CD4-positive, alpha-beta T cell treated with Interleukin-6 for 4 hours (primary cell): ENCODE data around the gene CACNA1S.

Source experiments
- DNase-seq: peaks from one replicate; pipeline ENCODE4 v3.0.0-alpha.2; 2020; ENCODE audit warnings: mixed read lengths

Gene CACNA1S

DNA sequence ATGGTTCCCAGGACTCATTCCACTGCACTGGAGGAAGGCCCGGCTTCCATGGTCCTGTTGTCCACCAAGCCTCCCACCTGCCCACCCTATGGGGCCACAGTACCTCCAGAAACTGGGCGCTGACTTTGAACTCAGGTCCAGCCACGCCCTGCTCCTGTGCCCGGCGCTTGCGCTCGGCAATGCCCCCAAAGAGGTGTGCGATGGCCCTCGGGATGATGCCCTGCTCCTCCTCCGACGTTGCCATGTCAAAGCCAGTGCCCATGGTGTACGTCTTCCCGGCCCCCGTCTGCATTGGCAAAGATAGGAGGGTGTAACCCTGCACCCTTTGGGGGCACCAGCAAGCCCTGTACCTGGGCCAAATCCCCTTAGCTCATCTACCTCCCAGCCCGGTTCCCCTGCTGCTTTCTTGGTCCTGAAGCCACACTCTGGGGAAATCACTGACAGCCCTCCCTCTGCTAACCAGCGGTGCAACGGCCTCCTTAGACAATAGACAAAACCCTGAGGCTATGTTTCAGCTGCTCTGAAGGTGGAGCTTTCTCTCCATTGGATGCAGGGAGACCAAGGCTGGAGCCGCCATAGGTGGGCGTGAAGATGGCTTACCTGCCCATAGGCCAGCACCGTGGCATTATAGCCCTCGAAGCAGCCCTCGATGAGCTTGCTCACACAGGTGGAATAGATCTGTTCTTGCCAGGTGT lies 103.4 kb downstream of the CACNA1S start:
- no peak for DNase-seq

DNA sequence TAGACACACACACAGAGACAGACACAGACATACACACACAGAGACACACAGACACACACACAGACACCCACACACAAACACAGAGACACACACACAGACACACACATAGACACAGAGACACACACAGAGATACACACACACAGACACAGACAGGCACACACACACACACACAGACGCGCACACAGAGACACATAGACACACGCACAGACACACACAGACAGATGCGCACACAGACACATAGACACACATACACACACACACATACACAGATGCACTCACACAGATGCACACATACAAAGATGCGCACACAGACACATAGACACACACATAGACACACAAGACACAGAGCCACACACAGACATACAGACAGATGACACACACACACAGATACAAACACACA lies 104.7 kb downstream of the CACNA1S start:
- no peak for DNase-seq

- DNase-seq, result no peak
Measured at GRCh38 chr1:201006450-201006849, 105.8 kb downstream of the CACNA1S start.

DNA sequence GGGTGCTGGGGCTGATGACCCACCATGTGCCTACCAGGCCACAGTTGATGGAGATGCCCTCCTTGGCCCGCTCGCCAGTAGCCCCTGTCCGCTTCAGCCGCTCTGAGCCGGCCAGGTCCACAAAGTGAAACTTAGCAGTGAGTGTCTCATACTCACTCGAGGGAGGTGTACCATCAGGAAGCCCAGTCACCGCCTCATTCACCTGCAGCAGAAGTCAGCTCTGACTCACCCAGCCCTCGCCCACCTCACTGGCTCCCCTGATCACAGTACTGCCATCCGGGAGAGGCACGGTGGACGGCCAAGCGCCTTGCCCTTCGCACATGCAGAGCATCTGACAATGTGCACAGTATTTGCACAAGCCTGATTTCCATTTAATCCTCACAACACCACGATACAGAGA lies 107.5 kb downstream of the CACNA1S start:
- no peak for DNase-seq

- no peak for DNase-seq
Measured at GRCh38 chr1:201004154-201004553, 108.1 kb downstream of the CACNA1S start.

DNA sequence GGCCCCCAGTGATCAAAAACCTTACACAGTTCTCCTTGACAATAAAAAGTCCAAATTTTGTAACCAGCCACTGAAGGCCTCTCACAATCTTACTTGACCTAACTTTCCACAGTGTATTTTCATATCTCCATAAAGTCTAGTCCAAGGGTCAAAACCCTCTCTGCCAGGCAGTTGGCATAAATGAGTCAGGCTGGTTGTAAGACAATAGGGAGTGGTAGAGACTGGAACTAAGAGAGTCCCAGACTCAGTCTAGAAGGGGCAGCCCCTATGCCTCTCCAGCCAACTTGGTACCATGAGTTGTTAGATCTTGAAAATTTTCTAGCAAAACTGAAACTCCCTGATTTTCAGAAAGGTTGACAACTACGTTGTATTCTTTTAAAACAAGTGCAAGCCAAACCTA lies 109.7 kb downstream of the CACNA1S start:
- DNase-seq, result no peak

GRCh38 chr1:201001962-201002361 lies 110.3 kb downstream of the CACNA1S start:
- DNase-seq, result no peak

- no peak for DNase-seq
Measured at GRCh38 chr1:201000391-201000790, 111.8 kb downstream of the CACNA1S start.

DNA sequence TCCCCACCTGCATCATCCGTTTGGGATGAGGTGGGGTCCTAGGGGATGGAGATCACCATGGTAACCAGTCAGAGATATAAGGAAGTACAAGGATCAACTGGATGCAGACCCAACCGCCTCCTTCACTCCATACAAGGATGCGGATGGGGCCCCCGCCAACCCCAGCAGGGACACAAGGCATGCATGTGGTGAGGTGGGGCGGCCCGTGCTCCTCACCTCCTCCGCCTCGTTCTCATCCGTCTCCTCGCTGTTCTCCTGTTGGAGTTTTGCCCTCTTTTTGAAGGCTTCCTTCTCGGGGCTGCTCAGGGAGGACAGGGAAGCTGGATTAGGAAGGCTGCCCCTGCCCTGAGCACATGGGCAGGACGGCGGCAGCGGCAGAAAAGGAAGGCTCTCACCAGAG lies 112.6 kb downstream of the CACNA1S start:
- no peak for DNase-seq

DNA sequence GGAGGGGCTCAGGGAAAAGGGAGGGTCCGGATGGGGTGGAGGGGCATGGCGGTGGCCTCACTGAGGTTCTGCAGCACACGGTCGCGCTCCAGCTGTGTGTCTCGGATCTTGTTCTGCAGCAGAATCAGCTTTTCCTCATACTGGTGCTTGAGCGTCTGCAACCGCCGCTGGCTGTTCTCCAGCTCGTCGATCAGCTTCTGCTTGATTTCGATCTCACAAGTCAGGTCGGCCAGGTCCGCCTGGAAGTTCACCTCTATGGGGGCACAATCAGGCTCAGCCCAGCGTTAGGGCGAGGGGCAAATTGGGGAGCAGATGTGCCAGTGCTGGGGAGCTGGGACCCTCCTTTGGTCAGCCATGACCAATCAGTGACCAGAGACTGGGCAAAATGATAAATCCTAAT lies 113.9 kb downstream of the CACNA1S start:
- DNase-seq, result no peak

GRCh38 chr1:200992382-200993048 lies 119.7 kb downstream of the CACNA1S start:
- no peak for DNase-seq

GRCh38 chr1:200991097-200991614 lies 121.1 kb downstream of the CACNA1S start:
- DNase-seq, result no peak

DNA sequence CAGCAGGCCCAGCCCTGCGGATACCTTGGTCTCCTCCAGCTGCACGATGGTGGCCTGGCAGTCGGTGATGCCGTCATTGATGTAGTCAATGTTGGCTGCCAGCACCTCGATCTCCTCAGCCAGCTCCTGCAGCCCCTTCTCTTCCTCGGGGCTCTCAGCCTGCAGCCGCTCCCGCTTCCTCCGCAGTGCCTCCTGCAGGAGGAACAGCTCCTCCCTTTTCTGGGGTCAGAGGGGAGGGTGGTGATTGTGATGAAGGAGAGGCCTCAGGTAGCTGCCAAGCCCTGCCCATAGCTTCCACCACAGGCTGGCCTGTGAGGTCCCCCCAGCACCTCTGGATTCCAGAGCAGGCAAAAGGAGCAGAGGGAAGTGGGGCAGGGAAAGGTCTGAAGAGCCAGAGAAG lies 122.1 kb downstream of the CACNA1S start:
- no peak for DNase-seq
